NCI-H1436 treated with DMSO at 0.1 percent for 48 hours (cell line): Measurements from ENCODE around the gene GATA6.

ENCODE experiments used
- DNase-seq: peaks from one replicate; lab custom pipeline; 2025; lab: John Stamatoyannopoulos, UW

GATA6 gene

GRCh38 chr18:22166069-22166950 lies 3.1 kb upstream of the GATA6 start:
- no peak for DNase-seq

GRCh38 chr18:22167091-22167470 lies 2.3 kb upstream of the GATA6 start:
- no peak for DNase-seq

- no peak for DNase-seq
These were observed 1.7 kb upstream of the GATA6 start for GRCh38 chr18:22167471-22168241.

- no peak for DNase-seq
These were observed 948 bp upstream of the GATA6 start for GRCh38 chr18:22168360-22168921.

GRCh38 chr18:22169889-22170420 lies 566 bp downstream of the GATA6 start:
- DNase-seq: no peak

GRCh38 chr18:22170421-22171257 lies 1.2 kb downstream of the GATA6 start:
- no peak for DNase-seq

- DNase-seq: no peak
These were observed 2.1 kb downstream of the GATA6 start for GRCh38 chr18:22171258-22172119.

- no peak for DNase-seq
These were observed 2.8 kb downstream of the GATA6 start for GRCh38 chr18:22172120-22172582.

- no peak for DNase-seq
These were observed 3.2 kb downstream of the GATA6 start for GRCh38 chr18:22172594-22173049.

- no peak for DNase-seq
These were observed 4.0 kb downstream of the GATA6 start for GRCh38 chr18:22173221-22173927.

- DNase-seq: no peak
These were observed 4.5 kb downstream of the GATA6 start for GRCh38 chr18:22173928-22174301.

- DNase-seq: no peak
These were observed 5.2 kb downstream of the GATA6 start for GRCh38 chr18:22174341-22175145.

GRCh38 chr18:22175346-22175745 lies 6.0 kb downstream of the GATA6 start:
- no peak for DNase-seq

GRCh38 chr18:22176420-22177326 lies 7.3 kb downstream of the GATA6 start:
- no peak for DNase-seq

- DNase-seq: no peak
These were observed 8.0 kb downstream of the GATA6 start for GRCh38 chr18:22177327-22177871.

- DNase-seq: no peak
These were observed 9.8 kb downstream of the GATA6 start for GRCh38 chr18:22179174-22179573.

GRCh38 chr18:22179631-22180030 lies 10.2 kb downstream of the GATA6 start:
- DNase-seq: no peak

- DNase-seq: no peak
These were observed 11.3 kb downstream of the GATA6 start for GRCh38 chr18:22180722-22181121.
